Kidney glomerular epithelial cell (primary cell): ENCODE data around the gene BIN2.
"Not testable (repeated sequence)": the region's sequence is repeated elsewhere in the genome, so short reads cannot be mapped to it uniquely, and the experiment has no call there.

Experiments used
- DNase-seq: peaks from one replicate; lab custom pipeline; 2025; lab: John Stamatoyannopoulos, UW

BIN2 gene

GRCh38 chr12:51311389-51311788 lies 12.6 kb downstream of the BIN2 start:
- DNase-seq = no peak

GRCh38 chr12:51307655-51308593 lies 16.1 kb downstream of the BIN2 start:
- DNase-seq = peak; percentile 79

- DNase-seq = no peak
Observed at GRCh38 chr12:51306507-51306906, 17.5 kb downstream of the BIN2 start.

- not testable (repeated sequence) for DNase-seq
Observed at GRCh38 chr12:51300768-51301167, 23.2 kb downstream of the BIN2 start.

- no peak for DNase-seq
Observed at GRCh38 chr12:51295651-51296050, 28.3 kb downstream of the BIN2 start.

- not testable (repeated sequence) for DNase-seq
Observed at GRCh38 chr12:51294097-51294496, 29.9 kb downstream of the BIN2 start.

GRCh38 chr12:51293696-51294095 lies 30.3 kb downstream of the BIN2 start:
- no peak for DNase-seq

- not testable (repeated sequence) for DNase-seq
Observed at GRCh38 chr12:51291603-51292513, 32.1 kb downstream of the BIN2 start.

GRCh38 chr12:51285843-51286242 lies 38.1 kb downstream of the BIN2 start:
- DNase-seq = no peak

GRCh38 chr12:51281202-51281924 lies 42.6 kb downstream of the BIN2 start:
- no peak for DNase-seq

- DNase-seq = no peak
Observed at GRCh38 chr12:51275088-51275487, 48.9 kb downstream of the BIN2 start.

GRCh38 chr12:51272810-51273209 lies 51.2 kb downstream of the BIN2 start:
- DNase-seq = not testable (repeated sequence)

GRCh38 chr12:51270951-51271518 lies 52.9 kb downstream of the BIN2 start:
- DNase-seq = peak; percentile 74

GRCh38 chr12:51270067-51270950 lies 53.7 kb downstream of the BIN2 start, which contains the start of gene SMAGP:
TSS of gene SMAGP (minus strand) at chr12:51270415. CDS start at chr12:51269278, 1,137 bp downstream.
- peak; percentile 74 for DNase-seq

GRCh38 chr12:51269174-51270066 lies 54.6 kb downstream of the BIN2 start:
- DNase-seq = no peak

GRCh38 chr12:51265024-51265423 lies 59.0 kb downstream of the BIN2 start:
- DNase-seq = no peak

GRCh38 chr12:51264297-51264696 lies 59.7 kb downstream of the BIN2 start:
- DNase-seq = no peak

- no peak for DNase-seq
Observed at GRCh38 chr12:51263341-51263740, 60.6 kb downstream of the BIN2 start.

GRCh38 chr12:51262758-51263177 lies 61.2 kb downstream of the BIN2 start:
- peak; percentile 36 for DNase-seq
